ENCODE data around the gene ACY1. TPM values are rescaled to one million over a fixed set of nuclear protein-coding genes. Genes with fewer than 3 reads are reported as not detected.

Gene ACY1
- total RNA-seq, 1 experiment from 2014 or later, result 164 TPM

DNA sequence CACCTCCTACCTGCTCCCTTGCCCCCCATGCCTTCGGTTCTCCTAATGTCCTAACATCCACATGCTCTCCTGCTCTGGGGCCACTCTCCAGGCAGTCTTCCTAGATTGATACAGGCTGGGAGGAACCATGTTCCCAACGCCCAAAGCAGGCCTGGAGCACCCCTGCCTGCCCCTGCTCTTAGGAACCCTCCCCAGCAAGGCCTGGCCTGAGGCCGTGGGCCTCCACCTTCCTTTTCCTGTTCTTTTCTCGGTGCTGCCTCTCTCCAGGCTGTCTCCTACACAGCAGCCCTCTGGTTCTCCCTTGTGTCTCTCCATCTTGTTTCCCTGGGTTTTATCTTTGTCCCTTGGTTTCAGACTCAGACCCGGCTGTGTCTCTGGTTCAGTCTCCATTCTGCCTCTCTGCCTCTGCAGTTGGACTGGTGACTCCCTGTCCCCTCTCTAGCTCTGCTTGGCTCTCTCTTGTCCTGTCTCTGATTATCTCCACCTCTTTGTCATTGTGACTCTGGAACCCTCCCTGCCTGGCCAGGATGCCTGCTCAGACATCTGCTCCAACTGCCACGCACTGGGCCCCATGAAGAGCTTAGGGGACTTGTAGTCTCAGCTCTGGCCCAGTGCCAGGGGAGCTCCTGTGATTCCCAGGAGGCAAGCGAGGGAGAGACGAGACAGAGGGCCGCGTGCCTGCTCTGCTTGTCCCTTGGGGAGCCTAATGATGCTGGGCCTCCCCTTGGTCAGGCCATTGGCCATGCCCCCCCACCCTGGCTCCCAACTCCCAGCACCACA, 38.3 kb downstream of the ACY1 start:
- Mint-ChIP-seq H3K36me3 (ENCODE audit: insufficient read depth, unreplicated experiment) (no peaks in the 10 kb centered on the region), H3K4me1 (ENCODE audit: insufficient read depth, unreplicated experiment) (peaks cover 6% of the 10 kb centered on the region), H3K27ac (ENCODE audit: low read depth, unreplicated experiment) (no peak overlapping the region), H3K27me3 (ENCODE audit: insufficient read depth, unreplicated experiment) (no peaks in the 10 kb centered on the region), H3K4me3 (ENCODE audit: unreplicated experiment) (no peak overlapping the region), H3K9me3 (ENCODE audit: unreplicated experiment) (no peaks in the 10 kb centered on the region)
- no TSS peak for BruUV-seq (replicated peaks)
- POLR2A ChIA-PET, result interaction anchor here (1.3 to 2.3 kb wide), 2 partner anchors 9 to 34 kb away, joined by 3 to 5 read pairs; partner anchors contain the start of gene DUSP7
- CTCF ChIA-PET, result interaction anchor here (0.9 to 4.4 kb wide), 4 partner anchors 15 to 32 kb away, joined by 3 to 14 read pairs (median 6); no protein-coding TSS in a partner anchor
- TF ChIP-seq, protein P1, sequence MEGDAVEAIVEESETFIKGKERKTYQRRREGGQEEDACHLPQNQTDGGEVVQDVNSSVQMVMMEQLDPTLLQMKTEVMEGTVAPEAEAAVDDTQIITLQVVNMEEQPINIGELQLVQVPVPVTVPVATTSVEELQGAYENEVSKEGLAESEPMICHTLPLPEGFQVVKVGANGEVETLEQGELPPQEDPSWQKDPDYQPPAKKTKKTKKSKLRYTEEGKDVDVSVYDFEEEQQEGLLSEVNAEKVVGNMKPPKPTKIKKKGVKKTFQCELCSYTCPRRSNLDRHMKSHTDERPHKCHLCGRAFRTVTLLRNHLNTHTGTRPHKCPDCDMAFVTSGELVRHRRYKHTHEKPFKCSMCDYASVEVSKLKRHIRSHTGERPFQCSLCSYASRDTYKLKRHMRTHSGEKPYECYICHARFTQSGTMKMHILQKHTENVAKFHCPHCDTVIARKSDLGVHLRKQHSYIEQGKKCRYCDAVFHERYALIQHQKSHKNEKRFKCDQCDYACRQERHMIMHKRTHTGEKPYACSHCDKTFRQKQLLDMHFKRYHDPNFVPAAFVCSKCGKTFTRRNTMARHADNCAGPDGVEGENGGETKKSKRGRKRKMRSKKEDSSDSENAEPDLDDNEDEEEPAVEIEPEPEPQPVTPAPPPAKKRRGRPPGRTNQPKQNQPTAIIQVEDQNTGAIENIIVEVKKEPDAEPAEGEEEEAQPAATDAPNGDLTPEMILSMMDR (IDR thresholded peaks at IDR 0.05; ENCODE audit: unreplicated experiment), result no peak
- no peak for DNase-seq (ENCODE audit: unreplicated experiment)
- intact Hi-C loops (cut with micrococcal nuclease), result no loop called here

DNA sequence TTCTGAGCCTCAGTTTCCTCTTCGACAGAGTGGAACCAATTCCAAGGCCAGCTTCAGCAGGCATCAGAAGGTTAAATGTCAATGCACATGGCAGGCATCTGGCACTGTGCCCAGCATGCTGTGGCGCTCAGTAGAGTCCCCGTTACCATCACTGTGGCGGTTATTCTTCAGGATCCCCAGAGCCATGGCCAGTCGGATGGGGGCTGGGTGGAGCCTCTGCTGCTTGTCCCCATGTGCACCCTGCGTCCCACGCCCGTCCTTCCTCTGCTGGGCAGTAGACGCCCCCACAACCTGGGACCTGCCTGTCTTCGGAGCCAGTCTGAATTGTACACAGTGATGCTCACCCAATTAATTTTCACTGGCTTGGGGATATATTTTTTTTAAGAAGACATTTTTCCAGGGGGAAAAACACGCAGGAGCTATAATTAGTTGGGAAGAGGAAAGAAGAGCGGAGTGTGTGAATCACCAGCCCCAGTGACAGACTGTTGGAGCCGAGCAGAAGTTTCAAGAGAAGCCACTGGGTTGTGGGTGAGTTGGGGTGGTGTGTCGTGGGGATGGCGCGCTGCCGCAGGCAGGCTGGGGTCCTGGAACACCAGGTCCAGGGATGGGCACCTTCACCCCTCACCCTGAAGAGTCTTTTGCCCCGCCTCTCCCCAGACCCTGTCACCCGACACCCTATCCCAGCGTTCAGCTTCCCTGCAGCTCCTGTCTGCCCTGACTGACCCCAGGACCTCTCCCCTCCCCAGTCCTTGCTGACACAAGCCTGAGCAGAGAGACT, 39.2 kb downstream of the ACY1 start:
- intact Hi-C loops (cut with micrococcal nuclease), result no loop called here
- BruUV-seq (replicated peaks), result no TSS peak
- peaks cover 6% of the 10 kb centered on the region for H3K4me1 Mint-ChIP-seq (ENCODE audit: insufficient read depth, unreplicated experiment)
- TF ChIP-seq, protein P1 (IDR thresholded peaks at IDR 0.05; ENCODE audit: unreplicated experiment), result no peak
- H3K27me3 Mint-ChIP-seq (ENCODE audit: insufficient read depth, unreplicated experiment), result no peaks in the 10 kb centered on the region
- no peaks in the 10 kb centered on the region for H3K36me3 Mint-ChIP-seq (ENCODE audit: insufficient read depth, unreplicated experiment)
- POLR2A ChIA-PET, result interaction anchor here (1.3 to 2.3 kb wide), 2 partner anchors 8 to 33 kb away, joined by 3 to 5 read pairs; partner anchors contain the start of gene DUSP7
- H3K4me3 Mint-ChIP-seq (ENCODE audit: unreplicated experiment), result no peak overlapping the region
- no peaks in the 10 kb centered on the region for H3K9me3 Mint-ChIP-seq (ENCODE audit: unreplicated experiment)
- CTCF ChIA-PET, result interaction anchor here (0.6 to 4.4 kb wide), 6 partner anchors 14 to 213 kb away, joined by 3 to 14 read pairs (median 3); no protein-coding TSS in a partner anchor
- no peak overlapping the region for H3K27ac Mint-ChIP-seq (ENCODE audit: low read depth, unreplicated experiment)
- no peak for DNase-seq (ENCODE audit: unreplicated experiment)

DNA sequence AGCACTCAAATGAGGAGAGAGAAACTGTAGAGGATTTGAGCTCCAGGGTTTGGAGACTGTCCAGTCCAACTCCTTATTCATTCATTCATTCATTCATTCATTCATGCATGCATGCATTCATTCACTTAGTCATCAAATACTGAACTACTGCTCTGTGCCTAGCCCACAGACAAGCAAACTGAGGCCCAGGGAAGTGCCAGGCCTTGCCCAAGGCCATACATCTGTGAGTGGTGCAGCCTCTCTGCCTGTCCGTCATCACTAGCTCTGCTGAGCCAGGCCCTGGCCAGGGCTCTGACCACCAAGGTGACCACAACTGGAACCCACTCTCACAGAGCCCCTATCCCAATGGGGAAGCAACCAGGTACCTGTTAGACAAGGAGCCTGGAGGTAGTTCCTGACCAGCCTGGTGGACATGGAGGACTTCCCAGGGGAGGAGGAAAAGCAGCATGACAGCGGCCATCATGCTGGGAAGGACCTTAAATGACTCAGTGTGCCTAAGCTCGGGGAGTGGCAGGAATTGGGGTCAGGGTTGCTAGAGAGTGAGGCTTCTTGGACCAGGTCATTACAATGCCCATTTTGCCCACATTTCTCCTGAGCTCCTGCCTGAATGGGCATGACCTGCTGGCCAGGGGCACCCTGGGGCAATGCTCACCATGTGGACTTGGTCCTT, 39.9 kb downstream of the ACY1 start:
- no peak for DNase-seq (ENCODE audit: unreplicated experiment)
- H3K4me1 Mint-ChIP-seq (ENCODE audit: insufficient read depth, unreplicated experiment), result peaks cover 6% of the 10 kb centered on the region
- no peak overlapping the region for H3K27ac Mint-ChIP-seq (ENCODE audit: low read depth, unreplicated experiment)
- no peaks in the 10 kb centered on the region for H3K27me3 Mint-ChIP-seq (ENCODE audit: insufficient read depth, unreplicated experiment)
- no peak overlapping the region for H3K4me3 Mint-ChIP-seq (ENCODE audit: unreplicated experiment)
- TF ChIP-seq, protein P1 (IDR thresholded peaks at IDR 0.05; ENCODE audit: unreplicated experiment), result no peak
- BruUV-seq (replicated peaks), result no TSS peak
- ChIA-PET POLR2A (interaction anchor here (0.6 to 2.3 kb wide), 2 partner anchors 8 to 33 kb away, joined by 4 to 5 read pairs; partner anchors contain the start of gene DUSP7), CTCF (interaction anchor here (0.6 to 4.4 kb wide), 4 partner anchors 21 to 164 kb away, joined by 3 to 14 read pairs (median 6); no protein-coding TSS in a partner anchor)
- intact Hi-C loops (cut with micrococcal nuclease), result no loop called here
- no peaks in the 10 kb centered on the region for H3K9me3 Mint-ChIP-seq (ENCODE audit: unreplicated experiment)
- H3K36me3 Mint-ChIP-seq (ENCODE audit: insufficient read depth, unreplicated experiment), result no peaks in the 10 kb centered on the region

Measured in MCF 10A (cell line).